ENCODE results near the gene ZFP36. TPM values are rescaled to one million over a fixed set of nuclear protein-coding genes. Genes with fewer than 3 reads are reported as not detected.

ZFP36 gene, protein sequence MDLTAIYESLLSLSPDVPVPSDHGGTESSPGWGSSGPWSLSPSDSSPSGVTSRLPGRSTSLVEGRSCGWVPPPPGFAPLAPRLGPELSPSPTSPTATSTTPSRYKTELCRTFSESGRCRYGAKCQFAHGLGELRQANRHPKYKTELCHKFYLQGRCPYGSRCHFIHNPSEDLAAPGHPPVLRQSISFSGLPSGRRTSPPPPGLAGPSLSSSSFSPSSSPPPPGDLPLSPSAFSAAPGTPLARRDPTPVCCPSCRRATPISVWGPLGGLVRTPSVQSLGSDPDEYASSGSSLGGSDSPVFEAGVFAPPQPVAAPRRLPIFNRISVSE
- 631 TPM for total RNA-seq

DNA sequence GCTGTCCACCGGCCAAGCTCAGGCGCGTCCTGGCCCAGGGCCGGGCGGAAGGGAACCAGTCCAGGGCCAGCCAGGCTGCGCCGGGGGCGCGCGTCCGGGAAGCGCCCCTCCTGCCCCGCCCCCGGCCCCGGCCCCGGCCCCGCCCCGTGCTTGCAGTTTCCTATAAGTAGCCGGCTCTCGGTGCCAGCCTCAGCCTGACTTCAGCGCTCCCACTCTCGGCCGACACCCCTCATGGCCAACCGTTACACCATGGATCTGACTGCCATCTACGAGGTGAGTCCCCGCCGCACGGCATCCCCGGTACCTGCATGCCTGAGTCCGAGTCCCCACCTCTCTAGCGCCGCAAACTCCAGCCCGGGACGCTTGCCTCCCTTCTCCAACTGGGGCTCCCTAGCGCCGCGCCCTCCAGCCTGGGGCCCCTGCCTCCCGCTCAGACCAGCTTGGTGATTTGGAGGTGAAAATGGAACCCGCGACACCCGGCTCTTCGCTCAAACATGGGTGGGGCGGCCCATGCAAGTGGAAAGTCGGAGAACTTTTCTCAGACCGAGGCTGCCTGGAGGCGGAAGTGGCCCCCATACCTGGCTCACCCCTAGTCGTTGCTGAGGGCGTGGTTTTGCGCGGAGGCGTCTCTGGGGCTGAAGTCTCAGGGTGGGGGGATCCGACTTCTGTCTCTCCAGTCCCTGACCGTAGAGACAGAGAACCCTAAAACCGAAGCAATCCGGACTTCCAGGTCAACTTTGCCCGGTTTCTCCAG is at the start of gene ZFP36:
Gene ZFP36 (plus strand): TSS at position 192 of the 754 bp plus-strand sequence. CDS start 58 bp downstream, at position 250.
- Histone ChIP-seq H3K27ac (peak within 1 kb of the TSS; percentile 100), H3K4me1 (peaks cover 54% of the 10 kb centered on the region), H3K9me3 (no peaks in the 10 kb centered on the region), H3K36me3 (peaks cover 6 to 23% of the 10 kb centered on the region in 2 donors), H3K4me3 (peak within 1 kb of the TSS; percentile 97 to 98), H3K27me3 (no peaks in the 10 kb centered on the region)
- intact Hi-C loops (cut with DNase I): no loop called here
- peak in 1 of 2 donors; percentile 98 for DNase-seq (ENCODE audit: extremely low spot score in 2 of 2)
- peak in 1 of 3 experiments; percentile 21 for TF ChIP-seq CTCF (IDR thresholded peaks at IDR 0.05)
- TF ChIP-seq POLR2AphosphoS5 (IDR thresholded peaks at IDR 0.05; ENCODE audit: insufficient read depth in 1 of 2, low read depth in 1 of 2): peak in 1 of 2 donors; percentile 100
- peak; percentile 55 to 99 for TF ChIP-seq POLR2A (IDR thresholded peaks at IDR 0.05)

DNA sequence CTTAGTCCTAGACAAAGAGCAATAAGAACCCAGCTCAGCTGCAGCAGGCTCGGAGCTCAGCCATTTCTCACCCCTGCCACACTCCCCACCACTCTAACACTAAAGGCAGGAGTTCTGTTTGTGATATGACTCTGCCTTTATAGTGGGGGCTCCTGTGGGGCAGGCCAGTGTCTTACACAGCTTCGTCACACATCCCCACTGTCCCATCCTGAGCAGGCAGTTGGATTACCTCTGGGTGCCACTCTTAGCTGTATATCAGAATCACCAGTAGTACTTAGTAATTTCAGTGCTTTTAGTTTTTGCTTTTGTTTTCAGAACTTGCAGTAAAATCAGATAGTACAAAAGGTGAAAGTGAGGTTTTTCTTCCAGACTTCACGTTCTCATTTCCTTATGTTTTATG is 47.6 kb upstream of the ZFP36 start:
- no peak for DNase-seq (ENCODE audit: extremely low spot score in 2 of 2)

DNA sequence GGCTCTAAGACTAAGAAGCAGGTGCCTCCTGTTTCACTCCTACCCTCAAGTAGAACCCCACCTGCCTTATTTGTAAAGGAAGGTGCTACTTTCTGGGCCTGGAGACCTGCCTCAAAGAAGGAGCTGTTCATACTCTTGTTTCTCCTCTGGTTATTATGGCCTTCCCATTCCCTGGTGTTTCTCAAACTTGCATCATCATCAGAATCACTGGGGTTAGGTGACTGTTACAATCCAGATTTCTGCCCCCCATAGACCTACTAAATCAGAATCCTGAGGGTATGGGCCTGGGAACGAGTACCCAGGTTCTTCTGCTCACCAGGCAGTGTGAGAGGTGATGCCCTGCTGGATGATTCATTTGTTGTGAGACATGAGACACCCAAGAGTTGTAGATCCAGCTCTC is 46.0 kb upstream of the ZFP36 start:
- no peak for TF ChIP-seq POLR2AphosphoS5 (IDR thresholded peaks at IDR 0.05; ENCODE audit: insufficient read depth in 1 of 2, low read depth in 1 of 2)
- no peak for TF ChIP-seq CTCF (IDR thresholded peaks at IDR 0.05)
- TF ChIP-seq POLR2A (IDR thresholded peaks at IDR 0.05): no peak
- peaks cover 41% of the 10 kb centered on the region for H3K4me1 ChIP-seq
- H3K36me3 ChIP-seq: peaks cover 12 to 59% of the 10 kb centered on the region in 2 donors
- H3K27me3 ChIP-seq: no peaks in the 10 kb centered on the region
- intact Hi-C loops (cut with DNase I): no loop called here
- no peak for DNase-seq (ENCODE audit: extremely low spot score in 2 of 2)
- peak overlapping the region; percentile 81 for H3K27ac ChIP-seq
- H3K9me3 ChIP-seq: no peaks in the 10 kb centered on the region
- H3K4me3 ChIP-seq: no peak overlapping the region

More for the DNA sequence above, 47.6 kb upstream of the ZFP36 start:
- Histone ChIP-seq H3K4me3 (no peak overlapping the region), H3K27me3 (no peaks in the 10 kb centered on the region), H3K36me3 (peaks cover 12 to 70% of the 10 kb centered on the region in 2 donors), H3K27ac (peak overlapping the region; percentile 20), H3K4me1 (peaks cover 26% of the 10 kb centered on the region), H3K9me3 (no peaks in the 10 kb centered on the region)
- no peak for TF ChIP-seq POLR2AphosphoS5 (IDR thresholded peaks at IDR 0.05; ENCODE audit: insufficient read depth in 1 of 2, low read depth in 1 of 2)
- TF ChIP-seq POLR2A (IDR thresholded peaks at IDR 0.05): no peak
- TF ChIP-seq CTCF (IDR thresholded peaks at IDR 0.05): no peak
- intact Hi-C loops (cut with DNase I): no loop called here

DNA sequence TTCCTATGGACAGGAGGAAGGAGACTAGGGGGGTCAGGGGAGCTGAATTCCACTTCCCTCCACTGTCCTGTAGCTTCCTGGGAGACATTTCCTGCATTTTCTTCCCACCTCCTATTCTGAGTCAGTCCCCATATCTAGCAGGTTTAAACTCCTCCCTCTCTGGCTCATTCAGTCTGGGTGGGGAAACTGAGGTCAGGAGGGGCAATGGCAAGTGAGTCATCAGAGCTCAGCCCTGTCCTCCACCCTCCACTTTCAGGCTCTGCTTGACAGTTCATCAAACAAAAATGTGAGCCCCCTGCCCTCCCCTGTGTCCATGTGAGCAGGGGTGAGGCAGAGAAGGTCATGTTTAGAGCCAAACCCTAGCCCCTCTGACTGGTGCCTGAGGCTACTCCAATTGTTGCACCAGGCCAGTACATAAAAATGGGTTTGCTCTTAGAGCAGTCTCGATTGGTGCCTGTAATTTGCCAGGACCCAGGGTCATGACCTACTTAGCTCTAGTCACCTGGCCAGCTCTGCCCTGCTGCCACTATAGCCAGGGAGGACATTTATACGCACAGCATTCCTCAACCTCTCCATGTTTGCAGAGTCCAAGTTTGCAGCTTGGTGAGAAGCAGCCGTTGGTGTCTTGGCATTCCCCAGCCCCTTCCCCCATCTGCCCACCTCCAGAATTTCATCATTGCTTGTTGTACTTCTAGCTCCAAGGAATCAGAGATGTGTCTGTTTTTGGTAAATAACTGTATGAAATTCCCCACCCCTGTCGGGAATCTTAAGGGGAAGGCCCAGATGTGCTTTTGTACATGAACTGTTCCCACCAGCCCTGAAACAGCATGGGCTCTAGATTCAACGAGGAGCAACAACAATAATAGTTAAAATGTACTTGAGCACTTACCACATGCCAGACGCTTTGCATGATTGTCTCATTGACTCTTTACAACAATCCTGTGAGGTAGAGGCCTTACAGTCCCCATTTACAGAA is 43.7 kb upstream of the ZFP36 start:
- Histone ChIP-seq H3K4me3 (no peak overlapping the region), H3K36me3 (peaks cover 6 to 48% of the 10 kb centered on the region in 2 donors), H3K9me3 (no peaks in the 10 kb centered on the region), H3K27me3 (no peaks in the 10 kb centered on the region), H3K27ac (peak overlapping the region; percentile 81), H3K4me1 (peaks cover 52% of the 10 kb centered on the region)
- no peak for TF ChIP-seq CTCF (IDR thresholded peaks at IDR 0.05)
- TF ChIP-seq POLR2AphosphoS5 (IDR thresholded peaks at IDR 0.05; ENCODE audit: insufficient read depth in 1 of 2, low read depth in 1 of 2): no peak
- no peak for TF ChIP-seq POLR2A (IDR thresholded peaks at IDR 0.05)
- intact Hi-C loops (cut with DNase I): no loop called here
- DNase-seq (ENCODE audit: extremely low spot score in 2 of 2): no peak

Measured in vagina (tissue), 2 donors.